DND-41 (cell line): ENCODE measurements around the gene MGST2.

Experiments
- CTCF ChIP-seq: IDR thresholded peaks from 2 replicates; pipeline ENCODE4 v1.5.1; 2012; ENCODE audit warnings: borderline replicate concordance, low read length, moderate library complexity, mild to moderate bottlenecking; ENCODE audit not compliant: poor library complexity, severe bottlenecking; ENCODE audit errors: extremely low read depth
- EZH2 ChIP-seq: IDR thresholded peaks from 3 replicates; pipeline ENCODE4 v1.6.1; 2012; ENCODE audit warnings: borderline replicate concordance, low read depth, mild to moderate bottlenecking, moderate library complexity, low read length, inconsistent platforms; ENCODE audit not compliant: severe bottlenecking

DNA sequence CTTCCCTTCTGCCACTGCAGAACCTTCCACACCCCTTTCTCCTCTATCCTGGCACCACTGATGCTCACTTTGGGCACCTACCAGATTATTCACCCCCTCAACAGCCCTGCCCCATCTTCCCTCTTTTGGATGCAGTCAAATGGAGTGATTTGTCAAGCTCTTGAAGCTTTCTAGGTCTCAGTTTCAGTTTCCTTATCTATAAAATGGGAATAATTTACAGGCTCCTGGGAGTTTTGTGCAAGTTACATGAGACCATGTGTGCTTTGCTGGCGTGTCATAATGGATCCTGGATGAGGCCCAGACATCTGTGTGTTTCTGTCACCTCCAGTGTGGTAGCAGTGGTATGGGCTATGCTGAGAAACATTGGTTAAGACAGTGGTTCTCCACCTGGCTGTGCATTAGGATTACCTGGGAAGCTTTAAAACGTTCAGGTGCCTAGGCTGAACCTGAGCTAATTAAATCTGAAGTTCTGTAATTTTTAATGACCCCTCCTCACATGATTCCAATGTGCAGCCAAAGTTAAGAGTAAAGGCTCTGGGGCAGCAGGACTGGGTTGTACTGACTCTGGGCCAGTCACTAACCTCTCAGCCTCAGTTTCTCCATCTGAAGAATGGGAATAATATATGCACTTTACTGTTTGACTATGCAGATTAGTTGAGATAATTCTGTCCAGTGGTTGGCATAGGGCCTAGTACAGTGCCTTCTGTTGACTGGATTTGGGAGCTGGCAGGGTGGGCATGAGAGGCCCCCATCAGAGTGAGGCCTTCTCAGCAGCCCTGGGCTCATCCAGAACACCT, 6.8 kb upstream of the MGST2 start:
- TF ChIP-seq CTCF (no peak), EZH2 (no peak)
